Neural progenitor cell (in vitro differentiated cells): Measurements from ENCODE around the gene CTNNA3. TPM values are rescaled to one million over a fixed set of nuclear protein-coding genes. Genes with fewer than 3 reads are reported as not detected.
"Not testable (repeated sequence)": the region's sequence is repeated elsewhere in the genome, so short reads cannot be mapped to it uniquely, and the experiment has no call there.

Source experiments
- DNase-seq: peaks from one replicate; pipeline ENCODE4 v3.0.0-alpha.2; 2016; ENCODE audit warnings: low spot score
- H2AFZ ChIP-seq: fragments of 200-600 bp; sonication (generic); replicated peaks from 2 replicates; pipeline ENCODE4 v1.6.1; 2016; ENCODE audit warnings: antibody characterized with exemption
- H3F3A ChIP-seq: fragments of 200-600 bp; sonication (generic); 2 replicates; pipeline ENCODE4 v1.6.1; 2016; ENCODE audit warnings: antibody characterized with exemption, low read depth
- H3K27ac ChIP-seq: fragments of 200-600 bp; sonication (generic); 2 replicates; pipeline ENCODE4 v1.5.1; 2016; ENCODE audit warnings: mild to moderate bottlenecking
- H3K27me3 ChIP-seq: fragments of 200-600 bp; sonication (generic); 2 replicates; pipeline ENCODE4 v1.6.1; 2016; ENCODE audit warnings: mild to moderate bottlenecking, moderate library complexity
- H3K36me3 ChIP-seq: fragments of 200-600 bp; sonication (generic); 2 replicates; pipeline ENCODE4 v1.5.1; 2016
- H3K4me1 ChIP-seq: fragments of 200-600 bp; sonication (generic); 2 replicates; pipeline ENCODE4 v1.6.1; 2016; ENCODE audit warnings: mixed run types
- H3K4me2 ChIP-seq: fragments of 200-600 bp; sonication (generic); 2 replicates; pipeline ENCODE4 v1.6.1; 2016
- H3K4me3 ChIP-seq: fragments of 200-600 bp; sonication (generic); 2 replicates; pipeline ENCODE4 v1.5.1; 2016
- H3K79me2 ChIP-seq: fragments of 200-600 bp; sonication (generic); 2 replicates; pipeline ENCODE4 v1.6.1; 2016; ENCODE audit warnings: low read depth
- H3K9ac ChIP-seq: fragments of 200-600 bp; sonication (generic); 2 replicates; pipeline ENCODE4 v1.6.1; 2016
- H3K9me3 ChIP-seq: fragments of 200-600 bp; sonication (generic); 2 replicates; pipeline ENCODE4 v1.5.1; 2016; ENCODE audit warnings: low read depth
- H4K20me1 ChIP-seq: fragments of 200-600 bp; sonication (generic); 2 replicates; pipeline ENCODE4 v1.6.1; 2016; ENCODE audit warnings: low read depth
- H3K27ac Mint-ChIP-seq: 3 replicates; pipeline ENCODE4 v1.8.0; 2021; ENCODE audit warnings: mixed read lengths
- H3K27me3 Mint-ChIP-seq: 2 replicates; pipeline ENCODE4 v1.8.0; 2022; ENCODE audit warnings: low read depth, mild to moderate bottlenecking, inconsistent platforms, moderate library complexity, mixed read lengths; ENCODE audit not compliant: insufficient read depth
- H3K36me3 Mint-ChIP-seq: 3 replicates; pipeline ENCODE4 v1.8.0; 2021; ENCODE audit warnings: mixed read lengths
- H3K4me1 Mint-ChIP-seq: 3 replicates; pipeline ENCODE4 v1.8.0; 2021; ENCODE audit warnings: mixed read lengths
- H3K4me3 Mint-ChIP-seq: 3 replicates; pipeline ENCODE4 v1.8.0; 2021; ENCODE audit warnings: mild to moderate bottlenecking, moderate library complexity, mixed read lengths
- H3K9me3 Mint-ChIP-seq: 3 replicates; pipeline ENCODE4 v1.8.0; 2020; ENCODE audit warnings: mixed read lengths
- EZH2 ChIP-seq: fragments of 200-600 bp; sonication (generic); IDR thresholded peaks from 2 replicates; pipeline ENCODE4 v1.6.1; 2017; ENCODE audit warnings: antibody characterized with exemption, mild to moderate bottlenecking, moderate library complexity
- EZH2phosphoT487 ChIP-seq: fragments of 200-600 bp; sonication (generic); IDR thresholded peaks from 2 replicates; pipeline ENCODE4 v1.6.1; 2017; ENCODE audit warnings: antibody characterized with exemption
- total RNA-seq: library from RNA; depleted of rRNA; stranded (reverse); fragments of >200 nt; gene quantifications from 2 replicates; pipeline ENCODE4 v1.2.3, GENCODE V29; 2015; ENCODE audit warnings: low replicate concordance
- TF ChIP-seq, protein P1 (sequence below): fragments of 200-600 bp; sonication (generic); IDR thresholded peaks from 2 replicates; pipeline ENCODE4 v1.5.1; 2017; ENCODE audit warnings: antibody characterized with exemption, mild to moderate bottlenecking

The CTNNA3 gene
- total RNA-seq, 1 donor from 2014 or later, result 12.9 TPM

DNA sequence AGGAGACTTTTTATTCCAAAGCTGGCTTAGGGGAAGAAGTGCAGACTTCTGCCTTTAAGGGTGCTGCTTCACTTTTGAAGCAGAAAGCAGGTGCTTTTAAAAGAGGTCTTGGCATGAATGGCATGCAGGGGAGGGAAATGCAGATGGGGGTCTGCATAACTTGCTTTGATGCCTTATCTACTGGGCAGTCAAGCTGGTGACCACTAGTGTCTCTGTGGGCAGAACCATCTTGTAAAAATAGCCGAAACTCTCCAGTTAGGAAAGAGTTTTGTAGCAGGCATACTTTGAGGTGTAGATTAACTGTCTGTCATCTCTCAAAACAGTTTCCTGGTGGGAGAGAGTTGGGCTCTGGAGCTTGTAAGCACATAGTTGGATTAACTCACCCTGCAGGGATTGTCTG lies 9.9 kb upstream of the CTNNA3 start:
- H3K27me3 ChIP-seq, result no peaks in the 10 kb centered on the region
- no peak overlapping the region for H3K27ac Mint-ChIP-seq
- TF ChIP-seq EZH2 (no peak), EZH2phosphoT487 (no peak)
- TF ChIP-seq, protein P1, sequence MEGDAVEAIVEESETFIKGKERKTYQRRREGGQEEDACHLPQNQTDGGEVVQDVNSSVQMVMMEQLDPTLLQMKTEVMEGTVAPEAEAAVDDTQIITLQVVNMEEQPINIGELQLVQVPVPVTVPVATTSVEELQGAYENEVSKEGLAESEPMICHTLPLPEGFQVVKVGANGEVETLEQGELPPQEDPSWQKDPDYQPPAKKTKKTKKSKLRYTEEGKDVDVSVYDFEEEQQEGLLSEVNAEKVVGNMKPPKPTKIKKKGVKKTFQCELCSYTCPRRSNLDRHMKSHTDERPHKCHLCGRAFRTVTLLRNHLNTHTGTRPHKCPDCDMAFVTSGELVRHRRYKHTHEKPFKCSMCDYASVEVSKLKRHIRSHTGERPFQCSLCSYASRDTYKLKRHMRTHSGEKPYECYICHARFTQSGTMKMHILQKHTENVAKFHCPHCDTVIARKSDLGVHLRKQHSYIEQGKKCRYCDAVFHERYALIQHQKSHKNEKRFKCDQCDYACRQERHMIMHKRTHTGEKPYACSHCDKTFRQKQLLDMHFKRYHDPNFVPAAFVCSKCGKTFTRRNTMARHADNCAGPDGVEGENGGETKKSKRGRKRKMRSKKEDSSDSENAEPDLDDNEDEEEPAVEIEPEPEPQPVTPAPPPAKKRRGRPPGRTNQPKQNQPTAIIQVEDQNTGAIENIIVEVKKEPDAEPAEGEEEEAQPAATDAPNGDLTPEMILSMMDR, result no peak

DNA sequence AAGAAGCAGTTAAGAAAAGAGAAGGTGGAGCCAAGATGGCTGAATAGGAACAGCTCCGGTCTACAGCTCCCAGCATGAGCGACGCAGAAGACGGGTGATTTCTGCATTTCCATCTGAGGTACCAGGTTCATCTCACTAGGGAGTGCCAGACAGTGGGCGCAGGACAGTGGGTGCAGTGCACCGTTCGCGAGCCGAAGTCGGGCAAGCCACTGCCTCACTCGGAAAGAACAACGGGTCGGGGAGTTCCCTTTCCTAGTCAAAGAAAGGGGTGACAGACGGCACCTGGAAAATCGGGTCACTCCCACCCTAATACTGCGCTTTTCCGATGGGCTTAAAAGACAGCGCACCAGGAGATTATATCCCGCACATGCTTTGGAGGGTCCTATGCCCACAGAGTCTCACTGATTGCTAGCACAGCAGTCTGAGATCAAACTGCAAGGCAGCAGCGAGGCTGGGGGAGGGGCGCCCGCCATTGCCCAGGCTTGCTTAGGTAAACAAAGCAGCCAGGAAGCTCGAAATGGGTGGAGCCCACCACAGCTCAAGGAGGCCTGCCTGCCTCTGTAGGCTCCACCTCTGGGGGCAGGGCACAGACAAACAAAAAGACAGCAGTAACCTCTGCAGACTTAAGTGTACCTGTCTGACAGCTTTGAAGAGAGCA lies 3.7 kb upstream of the CTNNA3 start:
- not testable (repeated sequence) for H3K36me3 Mint-ChIP-seq, H3K4me2 ChIP-seq, H3K27me3 Mint-ChIP-seq, H2AFZ ChIP-seq, DNase-seq, H3K4me1 Mint-ChIP-seq, H3K79me2 ChIP-seq, H4K20me1 ChIP-seq, H3K4me3 ChIP-seq, H3K9me3 ChIP-seq, H3F3A ChIP-seq, H3K9ac ChIP-seq, H3K27ac ChIP-seq, H3K36me3 ChIP-seq, H3K4me3 Mint-ChIP-seq, H3K27me3 ChIP-seq, H3K4me1 ChIP-seq
- Mint-ChIP-seq H3K9me3 (peaks cover 16% of the 10 kb centered on the region), H3K27ac (peak overlapping the region; percentile 8)

More for the DNA sequence above, 9.9 kb upstream of the CTNNA3 start:
- H3K4me1 Mint-ChIP-seq, result no peaks in the 10 kb centered on the region
- no peaks in the 10 kb centered on the region for H3K27me3 Mint-ChIP-seq
- Histone ChIP-seq H3K36me3 (no peaks in the 10 kb centered on the region), H2AFZ (no peak overlapping the region), H3K79me2 (no peaks in the 10 kb centered on the region), H3K9me3 (no peaks in the 10 kb centered on the region), H4K20me1 (no peaks in the 10 kb centered on the region), H3K9ac (no peak overlapping the region), H3K27ac (no peak overlapping the region), H3K4me1 (peaks cover 4% of the 10 kb centered on the region), H3F3A (no peaks in the 10 kb centered on the region), H3K4me2 (no peak overlapping the region), H3K4me3 (no peak overlapping the region)
- no peaks in the 10 kb centered on the region for H3K36me3 Mint-ChIP-seq
- H3K4me3 Mint-ChIP-seq, result no peak overlapping the region
- peaks cover 10% of the 10 kb centered on the region for H3K9me3 Mint-ChIP-seq
- no peak for DNase-seq

DNA sequence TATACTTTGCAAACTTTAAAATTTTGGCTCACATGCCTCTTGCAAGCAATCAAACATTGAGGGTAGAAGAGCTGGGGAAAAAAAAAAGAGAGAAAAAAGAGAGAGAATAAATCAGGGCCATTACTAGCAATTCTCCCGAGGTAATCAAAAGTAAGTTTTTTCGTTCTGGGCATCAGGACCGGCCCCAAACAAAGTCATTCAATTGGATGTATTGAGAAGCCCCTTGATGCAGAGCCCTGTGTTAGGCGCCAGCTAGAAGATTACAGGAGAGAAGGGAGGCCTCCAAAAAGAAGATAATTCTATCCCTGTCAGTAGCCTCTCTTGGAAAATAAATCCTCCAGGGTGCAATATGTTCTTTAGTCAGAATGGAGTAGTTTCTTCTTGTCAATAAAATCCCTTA lies 2.2 kb upstream of the CTNNA3 start:
- no peak for TF ChIP-seq EZH2phosphoT487
- no peak for TF ChIP-seq EZH2
- TF ChIP-seq, protein P1, result no peak
- Histone ChIP-seq H3K4me1 (peaks cover 7% of the 10 kb centered on the region), H3K27me3 (no peaks in the 10 kb centered on the region), H2AFZ (peak overlapping the region; percentile 56), H3K9me3 (no peaks in the 10 kb centered on the region), H3K36me3 (no peaks in the 10 kb centered on the region), H4K20me1 (no peaks in the 10 kb centered on the region), H3K4me3 (no peak overlapping the region), H3K9ac (no peak overlapping the region), H3F3A (no peaks in the 10 kb centered on the region), H3K4me2 (no peak overlapping the region), H3K27ac (no peak overlapping the region), H3K79me2 (no peaks in the 10 kb centered on the region)
- H3K4me1 Mint-ChIP-seq, result peaks cover 5% of the 10 kb centered on the region
- H3K4me3 Mint-ChIP-seq, result no peak overlapping the region
- H3K36me3 Mint-ChIP-seq, result peaks cover 2% of the 10 kb centered on the region
- DNase-seq, result no peak
- H3K9me3 Mint-ChIP-seq, result peaks cover 16% of the 10 kb centered on the region
- no peak overlapping the region for H3K27ac Mint-ChIP-seq
- H3K27me3 Mint-ChIP-seq, result peaks cover 2% of the 10 kb centered on the region

DNA sequence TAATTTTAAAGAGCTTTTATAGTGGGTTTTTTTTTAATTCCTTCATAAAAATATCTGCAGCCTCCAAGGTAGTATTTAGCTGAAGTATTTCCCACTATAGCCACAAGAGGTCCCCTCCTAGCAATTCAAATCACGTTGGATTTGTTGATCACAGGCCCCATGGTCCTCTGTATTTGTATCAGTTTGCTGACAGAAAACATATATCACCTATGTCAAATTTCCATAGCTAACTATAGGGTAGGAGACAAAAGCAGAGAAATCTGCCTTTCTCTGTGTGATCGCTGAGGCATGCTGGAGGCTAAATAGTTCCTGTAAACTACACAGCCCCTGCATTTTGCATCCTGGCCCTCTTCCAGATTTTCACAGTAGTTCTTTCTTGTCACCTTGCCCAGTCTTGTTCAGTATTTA lies 1.7 kb upstream of the CTNNA3 start:
- no peaks in the 10 kb centered on the region for H3K36me3 ChIP-seq
- no peaks in the 10 kb centered on the region for H4K20me1 ChIP-seq
- Mint-ChIP-seq H3K4me1 (peaks cover 9% of the 10 kb centered on the region), H3K9me3 (peaks cover 15% of the 10 kb centered on the region), H3K36me3 (peaks cover 2% of the 10 kb centered on the region), H3K4me3 (no peak overlapping the region), H3K27me3 (peaks cover 2% of the 10 kb centered on the region), H3K27ac (no peak overlapping the region)
- H3K27ac ChIP-seq, result no peak overlapping the region
- TF ChIP-seq EZH2 (no peak), EZH2phosphoT487 (no peak)
- TF ChIP-seq, protein P1, result peak; percentile 66
- no peaks in the 10 kb centered on the region for H3K9me3 ChIP-seq
- H3K4me3 ChIP-seq, result no peak overlapping the region
- peak; percentile 45 for DNase-seq
- no peaks in the 10 kb centered on the region for H3F3A ChIP-seq
- H3K27me3 ChIP-seq, result no peaks in the 10 kb centered on the region
- no peak overlapping the region for H3K9ac ChIP-seq
- H3K4me2 ChIP-seq, result no peak overlapping the region
- peaks cover 7% of the 10 kb centered on the region for H3K4me1 ChIP-seq
- H3K79me2 ChIP-seq, result no peaks in the 10 kb centered on the region
- peak overlapping the region; percentile 56 for H2AFZ ChIP-seq
